Posterior vena cava (tissue), 2 donors: ENCODE results near the gene HSPB9. TPM values are rescaled to one million over a fixed set of nuclear protein-coding genes. Genes with fewer than 3 reads are reported as not detected.
"Not testable (repeated sequence)": the region's sequence is repeated elsewhere in the genome, so short reads cannot be mapped to it uniquely, and the experiment has no call there.

ENCODE experiments used
- DNase-seq: peaks from one replicate; pipeline ENCODE4 v3.0.0-alpha.2; 2020; ENCODE audit warnings: low spot score
- intact Hi-C, 2 donors: fragments of 100-400 bp; cut with DNase I; formaldehyde crosslinking; loops; one replicate each; pipeline versions ENCODE4 v1.14.1 to v1.14.2; 2022 to 2023
- total RNA-seq, 2 donors: library from RNA; stranded (reverse); fragmentation: NEBNext Ultra II Directional; extraction: Animal tissue kit (Norgen Biotek cat#: 25700); gene quantifications; one replicate each; pipeline ENCODE4 v1.2.1, GENCODE V29; 2021
- donor health status: DM: yes; HTN: yes; CAD: no.
- donor health status: DM: yes; HTN: yes; CAD: no.

HSPB9 gene
- total RNA-seq, 2 donors from 2014 or later = not detected

DNA sequence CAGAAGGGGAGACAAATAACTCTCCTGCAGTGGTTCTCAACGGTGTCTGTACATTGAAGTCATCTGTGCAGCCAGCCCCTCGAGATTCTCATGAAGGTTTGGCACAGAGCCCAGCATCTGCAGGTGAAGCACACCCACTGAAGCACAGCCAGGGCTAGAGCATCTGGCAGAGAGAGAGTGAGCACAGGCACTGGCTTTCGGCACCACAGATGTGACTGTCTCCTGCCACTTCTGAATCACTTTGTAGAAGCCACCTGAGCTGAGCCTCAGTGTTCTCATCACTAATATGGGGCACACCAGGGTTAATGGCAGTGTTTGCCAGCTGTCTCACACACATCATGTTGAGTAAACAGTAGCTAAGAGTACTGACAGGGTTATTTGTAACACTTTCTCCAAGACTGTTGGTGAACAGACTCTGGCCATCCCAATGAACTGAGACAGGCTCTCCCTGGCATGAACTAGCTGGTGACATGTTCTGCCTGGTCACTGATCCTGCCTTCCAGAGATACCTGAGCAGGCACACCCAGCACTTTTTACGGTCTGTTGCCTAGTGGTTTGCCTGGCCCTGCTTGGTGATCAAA, 10.9 kb downstream of the HSPB9 start:
- no peak for DNase-seq
- intact Hi-C loops = no loop called here

DNA sequence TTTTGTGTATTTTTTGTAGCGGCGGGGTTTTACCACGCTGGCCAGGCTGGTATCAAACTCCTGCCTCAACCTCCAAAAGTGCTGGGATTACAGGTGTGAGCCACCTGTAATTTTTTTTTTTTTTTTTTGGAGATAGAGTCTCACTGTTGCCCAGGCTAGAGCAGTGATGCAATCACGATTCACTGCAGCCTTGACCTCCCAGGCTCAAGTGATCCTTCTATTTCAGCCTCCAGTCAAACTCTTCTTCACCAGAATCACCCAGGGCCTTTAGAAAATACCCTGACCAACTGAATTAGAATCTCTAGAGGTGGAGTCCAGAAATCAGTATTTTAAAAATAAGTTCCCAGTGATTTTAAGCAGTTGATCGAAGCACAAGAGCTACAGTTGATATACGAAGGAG, 12.5 kb downstream of the HSPB9 start:
- no peak for DNase-seq
- intact Hi-C loops = no loop called here

DNA sequence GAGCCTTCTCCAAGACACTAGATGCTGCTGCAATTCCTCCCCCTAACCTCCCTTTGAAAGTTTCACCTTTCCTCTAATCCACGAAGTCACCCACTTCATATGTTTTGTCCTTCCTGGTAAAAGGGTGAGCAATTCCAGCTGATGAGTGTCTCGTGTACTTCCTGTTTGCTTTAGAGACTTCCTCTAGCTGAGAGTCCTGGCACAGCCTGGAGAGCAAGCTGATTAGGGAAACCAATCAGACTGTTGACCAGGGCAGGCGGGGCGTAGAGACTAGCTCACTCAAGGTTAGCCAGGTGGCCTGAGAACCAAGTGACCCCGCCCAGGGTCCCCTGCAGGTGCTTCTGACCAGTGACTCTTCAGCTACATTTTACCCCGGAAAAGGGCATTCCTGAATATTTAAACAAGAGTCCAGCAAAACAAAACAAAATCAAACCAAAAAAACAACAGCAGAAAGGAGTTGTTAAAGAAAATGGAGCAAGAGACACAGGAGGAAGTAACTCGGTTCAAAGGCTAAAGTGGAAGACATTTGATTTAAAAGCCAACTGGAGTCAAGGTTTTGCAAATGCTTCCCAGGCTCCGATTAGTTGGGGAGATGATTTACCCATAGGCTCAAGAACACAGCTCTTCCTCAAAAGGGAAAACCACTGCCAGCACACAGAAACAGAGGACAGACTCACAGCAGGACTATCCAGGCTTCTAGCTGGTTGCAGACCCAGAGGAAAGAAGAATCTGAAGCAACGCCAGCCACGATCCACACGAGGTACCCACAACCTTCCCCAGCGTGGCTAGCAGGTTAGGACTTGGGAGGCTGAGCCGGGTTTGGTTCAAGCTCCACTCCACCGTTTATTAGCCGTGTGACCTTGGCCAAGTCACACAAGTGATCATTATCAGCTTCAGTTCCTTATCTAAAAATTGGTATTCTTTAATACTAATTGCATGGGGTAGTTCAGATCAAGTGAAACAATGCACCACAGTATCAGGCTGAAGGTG, 13.4 kb downstream of the HSPB9 start:
- intact Hi-C loops = no loop called here
- no peak for DNase-seq

DNA sequence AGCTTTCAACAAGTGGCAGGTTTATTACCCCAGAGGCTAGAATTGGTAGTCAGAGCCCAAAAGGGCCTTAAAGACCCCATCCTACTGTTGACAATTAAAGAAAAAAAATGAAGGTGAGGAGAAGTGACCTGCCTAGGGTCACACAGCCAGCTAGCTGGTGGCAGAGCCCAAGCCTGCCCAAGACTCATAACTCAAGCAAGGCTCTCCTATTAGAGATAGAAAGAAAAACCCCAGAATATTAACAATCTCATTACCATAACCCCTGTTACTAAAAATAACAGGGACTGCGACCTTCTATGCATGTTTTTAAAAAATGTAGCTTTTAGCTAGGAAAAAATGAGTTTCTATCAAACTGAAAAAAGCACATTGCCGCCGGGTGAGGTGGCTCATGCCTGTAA, 14.0 kb downstream of the HSPB9 start:
- intact Hi-C loops = no loop called here
- DNase-seq = no peak

DNA sequence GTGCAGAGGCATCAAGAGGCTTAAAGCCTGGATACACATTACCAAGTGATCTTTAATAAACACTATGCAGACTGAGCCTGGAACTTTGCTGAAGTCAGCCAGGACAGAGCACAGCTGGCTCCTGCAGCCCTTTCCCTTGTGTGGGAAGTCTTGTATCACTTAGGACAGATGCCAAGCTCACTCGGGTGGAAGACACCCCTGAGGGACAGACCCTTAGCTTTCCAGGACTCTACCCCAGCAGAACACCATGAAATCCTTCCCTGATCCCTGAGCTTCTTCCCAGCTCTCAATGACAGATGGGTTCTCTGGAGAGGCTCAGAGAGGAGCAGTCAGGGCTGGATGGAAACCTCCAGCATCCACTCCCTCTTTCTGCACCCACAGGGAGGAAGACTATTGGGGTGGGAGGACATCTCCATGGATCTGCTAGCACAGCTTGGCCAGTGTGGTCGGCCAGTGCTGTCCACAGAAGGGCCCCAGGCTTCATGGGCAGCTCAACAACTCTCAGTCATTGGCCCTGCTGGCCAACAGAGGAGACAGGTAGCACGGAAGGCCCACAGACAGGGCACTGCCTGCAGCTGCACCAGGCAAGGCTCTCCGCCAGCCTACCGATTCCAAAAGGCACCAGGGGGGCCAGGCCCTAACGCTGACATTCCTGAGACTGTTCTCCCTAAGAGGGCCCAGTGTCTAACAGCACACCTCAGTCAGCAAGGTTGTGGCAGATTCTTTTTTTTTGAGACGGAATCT, 16.3 kb downstream of the HSPB9 start:
- intact Hi-C loops = no loop called here
- no peak for DNase-seq

DNA sequence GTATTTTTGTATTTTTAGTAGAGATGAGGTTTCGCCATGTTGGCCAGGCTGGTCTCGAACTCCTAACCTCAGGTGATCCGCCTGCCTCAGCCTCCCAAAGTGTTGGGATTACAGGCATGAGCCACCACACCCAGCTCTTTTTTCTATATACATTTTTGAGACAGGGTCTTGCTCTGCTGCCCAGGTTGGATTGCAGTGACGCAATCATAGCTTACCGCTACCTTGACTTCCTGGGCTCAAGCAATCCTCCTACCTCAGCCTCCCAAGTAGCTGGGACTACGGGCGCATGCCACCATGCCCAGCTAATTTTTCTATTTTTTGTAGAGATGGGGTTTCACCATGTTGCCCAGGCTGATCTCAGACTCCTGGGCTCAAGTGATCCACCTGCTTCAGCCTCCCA, 18.1 kb downstream of the HSPB9 start:
- intact Hi-C loops, DNase-seq: not testable (repeated sequence)

DNA sequence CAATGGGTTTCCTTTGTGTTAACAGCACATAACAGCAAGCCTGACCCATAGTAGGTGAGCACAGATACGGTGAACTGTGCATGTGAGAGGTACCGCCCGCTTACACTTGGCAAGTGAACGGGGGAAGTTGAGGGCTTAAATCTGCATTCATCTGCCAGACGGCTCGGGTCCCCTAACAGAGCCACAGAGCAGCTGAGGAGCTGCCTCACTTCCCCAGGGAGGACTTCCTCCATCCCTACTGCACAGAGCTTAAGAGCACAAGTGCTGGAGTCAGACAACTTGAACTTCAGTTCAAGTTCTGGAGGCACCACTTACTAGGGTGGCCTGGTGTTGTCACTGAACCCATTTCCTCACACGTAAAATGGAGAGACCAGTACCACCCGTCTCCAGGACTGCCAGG, 18.8 kb downstream of the HSPB9 start:
- no peak for DNase-seq
- intact Hi-C loops = no loop called here

DNA sequence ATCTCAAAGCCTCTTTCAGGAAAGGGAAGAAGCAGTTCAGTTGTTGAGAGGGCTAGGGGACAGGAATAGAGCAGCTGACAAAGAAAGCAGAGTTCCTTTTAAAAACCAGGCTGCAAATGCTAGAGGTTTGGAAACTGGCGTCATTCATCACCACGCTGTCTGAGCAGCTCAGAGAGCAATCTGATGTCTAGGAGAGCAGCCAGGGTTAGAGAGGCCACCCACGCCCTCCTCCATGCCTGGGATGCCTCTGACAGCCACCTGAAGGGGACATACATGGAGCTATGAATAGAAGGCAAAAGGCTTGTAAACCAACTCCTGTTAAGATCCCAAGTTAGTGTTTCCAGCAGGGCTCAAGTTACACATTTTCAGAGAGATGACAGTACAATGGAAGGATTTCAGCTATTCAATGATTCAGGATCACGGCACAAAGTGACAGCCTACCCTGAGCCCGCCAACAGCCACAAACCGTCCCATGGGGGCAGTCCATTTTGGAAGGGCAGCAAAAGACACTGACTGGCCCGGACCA, 19.8 kb downstream of the HSPB9 start:
- intact Hi-C loops = no loop called here
- no peak for DNase-seq

DNA sequence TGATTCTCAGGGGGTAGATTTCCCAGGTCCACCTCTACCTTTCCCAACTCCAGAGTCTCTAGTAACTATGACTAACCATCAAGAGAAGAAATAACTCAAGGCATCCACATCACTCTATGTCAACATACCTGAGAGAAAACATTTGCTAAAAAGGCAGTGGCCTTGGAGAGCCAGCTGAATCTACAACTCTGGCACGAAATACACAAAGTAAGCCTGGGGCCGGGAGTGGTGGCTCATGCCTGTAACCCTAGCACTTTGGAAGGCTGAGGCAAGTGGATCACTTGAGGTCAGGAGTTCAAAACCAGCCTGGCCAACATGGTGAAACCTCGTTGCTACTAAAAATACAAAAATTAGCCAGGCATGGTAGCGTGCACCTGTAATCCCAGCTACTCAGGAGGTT, 20.5 kb downstream of the HSPB9 start:
- intact Hi-C loops, DNase-seq: not testable (repeated sequence)

DNA sequence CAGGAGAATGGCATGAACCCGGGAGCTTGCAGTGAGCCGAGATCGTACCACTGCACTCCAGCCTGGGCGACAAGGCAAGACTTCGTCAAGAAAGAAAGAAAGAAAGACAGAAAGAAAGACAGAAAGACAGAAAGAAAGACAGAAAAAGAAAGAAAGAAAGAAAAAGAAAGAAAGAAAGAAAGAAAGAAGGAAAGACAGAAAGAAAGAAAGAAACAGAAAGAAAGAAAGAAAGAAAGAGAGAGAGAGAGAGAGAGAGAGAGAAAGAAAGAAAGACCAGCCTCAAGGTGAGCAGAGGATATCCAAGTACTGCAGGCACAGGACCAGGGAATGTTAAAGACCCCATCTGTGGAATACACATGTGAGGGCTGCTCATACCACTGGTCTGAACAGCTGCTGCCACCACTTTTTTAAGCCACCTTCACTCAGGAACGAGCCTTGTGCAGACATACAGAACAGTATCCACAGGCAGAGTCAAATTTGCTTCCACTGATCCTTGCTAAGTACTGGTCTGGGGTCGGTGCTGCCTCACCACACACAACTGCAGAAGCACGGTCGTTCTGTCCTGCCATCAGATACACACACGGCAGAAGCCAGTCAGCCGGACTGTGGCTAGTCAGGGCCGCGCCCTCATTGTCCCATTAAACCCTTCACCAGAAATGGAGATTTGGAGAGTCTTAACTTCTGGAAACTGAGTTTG, 24.5 kb downstream of the HSPB9 start:
- intact Hi-C loops = no loop called here

DNA sequence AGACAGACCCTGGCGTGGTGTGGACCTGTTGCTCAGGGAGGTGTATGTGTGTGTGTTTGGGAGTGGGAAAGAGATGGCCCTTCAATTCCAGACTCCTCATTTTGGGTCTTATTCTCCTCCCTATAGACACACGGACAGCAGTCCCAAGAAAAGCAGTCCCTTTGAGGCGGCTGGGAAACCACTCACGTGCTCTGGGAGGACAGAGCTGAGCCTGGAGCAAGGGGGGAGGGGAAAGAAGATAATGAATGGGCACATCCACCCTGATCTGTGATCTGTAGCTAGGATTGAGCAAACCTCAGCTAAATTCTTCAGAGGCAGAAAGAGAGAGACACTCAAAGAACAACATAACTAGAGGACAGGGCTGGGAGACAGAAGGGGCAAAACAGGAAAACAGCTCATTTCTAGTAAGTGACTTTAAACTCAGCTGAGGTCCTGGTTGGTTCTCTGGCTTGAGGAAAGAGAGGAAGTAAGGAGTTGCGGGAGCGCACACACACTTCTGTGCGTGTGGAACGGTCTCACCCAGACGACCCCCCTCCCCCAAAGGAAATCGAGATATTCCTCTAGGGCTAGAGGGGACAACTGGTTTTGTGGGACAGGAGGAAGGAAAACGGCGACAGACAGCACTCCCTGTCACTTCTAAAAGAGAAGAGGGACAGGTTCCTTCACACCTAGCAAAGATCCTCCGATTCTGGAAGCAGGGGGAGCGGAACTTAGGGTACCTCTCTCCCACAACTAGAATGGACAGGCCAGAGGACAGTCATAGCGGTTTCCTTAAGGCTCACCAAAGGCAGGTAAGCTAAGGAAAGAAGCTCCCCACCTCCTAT, 31.5 kb downstream of the HSPB9 start:
- intact Hi-C loops = no loop called here
- DNase-seq = no peak

More for the DNA sequence above, 24.5 kb downstream of the HSPB9 start:
- no peak for DNase-seq

DNA sequence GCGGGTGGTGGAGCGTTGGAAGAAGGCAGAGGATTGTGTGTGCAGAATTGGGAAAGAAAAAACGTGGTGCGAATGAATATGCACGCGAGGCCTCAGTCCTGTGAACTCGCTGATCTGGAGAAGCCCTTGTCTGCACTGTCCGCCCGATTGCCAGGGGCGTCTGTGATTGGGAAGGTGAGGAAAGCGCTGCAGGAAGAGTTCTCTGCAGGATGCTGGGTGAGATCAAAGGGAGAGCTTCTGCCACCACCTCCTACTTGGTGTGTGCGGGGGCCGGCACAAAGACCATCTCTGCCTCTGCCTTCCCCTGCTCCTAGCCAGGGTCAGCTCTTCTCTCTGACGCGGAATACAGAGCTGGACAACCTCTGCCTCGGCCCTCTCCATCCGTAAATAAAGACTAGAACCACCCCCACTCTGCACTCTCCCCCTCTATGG, 33.0 kb downstream of the HSPB9 start:
- intact Hi-C loops = no loop called here
- no peak for DNase-seq

DNA sequence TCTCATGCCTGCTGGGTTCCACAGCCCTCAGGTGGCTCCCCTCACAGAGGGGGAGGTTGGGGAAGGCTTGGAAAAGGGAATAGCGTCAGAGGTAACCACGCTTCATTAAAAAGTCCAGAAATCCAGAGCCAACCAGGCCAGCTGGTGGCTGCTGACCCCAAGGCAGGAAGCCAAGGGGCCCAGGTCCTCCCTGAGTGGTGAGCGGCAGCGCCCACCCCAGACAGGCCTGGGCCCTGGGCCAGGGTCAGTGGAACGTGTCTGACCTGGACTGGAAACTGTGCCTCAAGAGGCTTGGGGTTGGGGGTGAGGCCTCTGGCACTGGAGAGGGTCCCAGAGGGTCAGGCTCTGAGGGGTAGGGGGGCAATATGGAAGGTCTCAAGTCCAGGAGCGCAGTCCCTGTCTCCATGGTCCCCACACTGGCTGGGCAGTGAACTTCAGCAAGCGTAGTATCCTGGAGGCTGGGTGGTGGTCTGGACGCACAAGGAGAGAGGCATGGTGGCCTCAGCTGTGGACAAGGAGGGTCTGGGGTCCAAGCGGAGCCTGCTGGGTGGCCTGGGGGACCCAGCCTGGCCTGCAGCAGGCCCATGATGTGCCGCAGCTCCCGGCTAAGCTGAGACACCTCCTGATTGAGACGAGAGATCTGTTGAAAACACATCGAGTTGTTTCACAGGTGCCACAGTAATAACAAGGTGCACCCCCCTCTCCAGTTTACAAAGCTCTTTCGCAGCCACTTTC, 37.4 kb downstream of the HSPB9 start:
- intact Hi-C loops = no loop called here

DNA sequence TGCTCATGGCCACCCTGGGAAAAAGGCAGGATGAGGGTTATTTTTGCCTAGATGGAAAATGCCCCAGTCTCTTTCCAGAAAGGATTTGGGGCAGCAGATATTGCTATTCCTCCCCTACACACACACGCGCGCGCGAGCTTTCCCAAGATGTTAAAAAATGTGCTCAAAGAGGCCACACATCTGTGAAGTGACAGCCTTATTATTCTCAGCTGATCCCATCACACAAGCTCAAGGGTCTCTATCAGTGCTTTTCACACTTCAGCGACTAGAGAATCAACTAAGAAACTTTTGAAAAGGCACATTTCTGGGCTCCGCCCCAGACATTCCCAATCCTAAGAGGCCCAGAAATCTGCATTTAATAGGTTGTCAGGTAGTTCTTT, 37.9 kb downstream of the HSPB9 start:
- intact Hi-C loops = no loop called here
- no peak for DNase-seq

More for the DNA sequence above, 37.4 kb downstream of the HSPB9 start:
- no peak for DNase-seq

DNA sequence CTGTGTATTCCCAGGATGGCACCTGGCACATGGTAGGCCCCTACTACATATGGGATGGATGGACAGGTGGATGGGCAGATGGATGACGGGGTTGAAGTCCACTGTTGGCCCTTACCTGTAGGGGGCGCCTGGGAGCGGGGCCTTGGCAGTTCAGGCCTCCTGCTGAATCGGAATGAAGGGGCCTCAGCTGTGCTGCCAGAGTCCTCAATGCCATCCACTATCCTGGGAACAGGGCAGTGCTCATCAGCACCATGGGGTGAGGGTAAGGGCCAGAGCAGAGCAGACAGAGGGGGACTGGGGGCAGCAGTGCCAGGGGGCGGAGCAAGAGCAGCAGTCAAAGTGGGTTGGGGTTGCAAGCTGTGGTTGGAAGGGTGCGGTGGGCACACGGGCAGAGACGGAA, 40.5 kb downstream of the HSPB9 start:
- intact Hi-C loops = no loop called here
- no peak for DNase-seq

DNA sequence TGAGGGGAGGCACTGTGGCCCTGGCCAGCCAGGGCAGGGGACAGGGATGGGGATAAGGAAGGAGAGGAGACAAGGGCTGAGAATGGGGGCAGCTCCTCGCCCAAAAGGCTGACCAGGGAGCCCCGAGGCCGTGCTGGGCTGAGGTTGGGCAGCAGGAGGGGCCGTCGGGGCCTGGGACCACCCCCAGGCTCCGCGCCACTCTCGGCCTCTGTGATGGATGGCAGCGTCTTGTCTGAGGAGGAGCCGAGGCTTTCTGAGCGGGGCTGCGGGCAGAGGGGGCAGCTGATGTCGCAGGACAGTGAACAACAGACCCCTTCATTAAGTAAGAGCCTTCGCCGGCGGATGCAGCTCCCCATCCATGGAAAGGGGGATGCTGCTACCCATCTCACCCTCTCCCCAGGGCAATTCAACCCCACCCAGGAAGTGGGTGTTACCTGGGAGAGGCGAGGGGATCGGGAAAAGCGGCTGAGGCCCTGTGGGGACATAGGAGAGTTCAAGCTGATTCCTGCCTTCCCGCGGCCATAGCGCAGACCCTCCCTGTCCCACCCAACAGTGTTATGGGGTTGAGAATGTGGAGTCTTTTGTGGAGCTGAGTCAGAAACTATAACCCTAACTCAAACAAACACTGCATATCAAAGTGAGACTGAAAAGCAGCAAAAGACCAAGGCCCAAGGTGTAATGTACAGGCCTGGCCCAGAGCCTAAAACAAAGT, 41.2 kb downstream of the HSPB9 start:
- intact Hi-C loops = no loop called here

DNA sequence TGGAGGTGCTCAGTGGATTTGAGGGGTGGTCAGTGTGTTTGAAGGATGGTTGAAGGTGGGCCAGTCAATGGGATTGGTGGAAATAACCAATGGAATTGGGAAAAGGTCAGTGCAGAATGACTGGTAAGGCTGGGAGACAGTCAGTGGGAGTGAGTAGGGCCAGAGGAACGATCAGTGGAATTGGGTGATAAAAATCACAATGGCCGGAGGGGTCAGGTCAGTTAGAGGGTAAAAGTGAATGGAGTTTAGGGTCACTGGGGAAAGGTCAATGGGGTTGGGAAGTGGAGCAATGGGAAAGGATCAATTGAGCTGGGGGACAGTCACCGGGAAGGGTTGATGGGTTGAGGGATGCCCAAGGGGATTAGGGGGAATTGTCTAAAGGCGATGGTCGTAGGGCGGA, 43.1 kb downstream of the HSPB9 start:
- intact Hi-C loops = no loop called here
- DNase-seq = no peak

More for the DNA sequence above, 41.2 kb downstream of the HSPB9 start:
- no peak for DNase-seq
